Measurements from ENCODE around the gene CHRD. TPM values are rescaled to one million over a fixed set of nuclear protein-coding genes. Genes with fewer than 3 reads are reported as not detected.
A peak's percentile ranks its signal among the peaks of the same experiment; 100 is the strongest.

CHRD gene
- total RNA-seq, 1 donor from 2014 or later: 31.3 TPM

GRCh38 chr3:184382326-184383032 is 2.6 kb downstream of the CHRD start:
- no peak for DNase-seq

- DNase-seq: no peak
Measured at GRCh38 chr3:184383033-184383740, 3.3 kb downstream of the CHRD start.

DNA sequence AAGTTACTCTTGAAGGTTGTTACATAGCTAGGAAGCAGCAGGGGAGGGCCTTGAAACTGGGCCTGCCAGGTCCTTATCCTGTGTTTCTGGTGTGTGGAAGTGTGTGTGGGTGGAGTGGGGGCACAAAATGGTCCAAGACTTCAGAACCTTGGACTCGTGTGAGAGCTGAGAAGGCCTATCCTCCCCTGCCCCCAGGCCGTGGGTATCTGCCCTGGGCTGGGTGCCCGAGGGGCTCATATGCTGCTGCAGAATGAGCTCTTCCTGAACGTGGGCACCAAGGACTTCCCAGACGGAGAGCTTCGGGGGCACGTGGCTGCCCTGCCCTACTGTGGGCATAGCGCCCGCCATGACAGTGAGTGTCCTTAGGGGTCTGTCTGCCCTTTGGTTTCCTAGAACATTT is 4.5 kb downstream of the CHRD start:
- no peak for DNase-seq

- no peak for DNase-seq
Measured at GRCh38 chr3:184384856-184385422, 5.1 kb downstream of the CHRD start.

GRCh38 chr3:184386047-184386806 is 6.4 kb downstream of the CHRD start:
- no peak for DNase-seq

DNA sequence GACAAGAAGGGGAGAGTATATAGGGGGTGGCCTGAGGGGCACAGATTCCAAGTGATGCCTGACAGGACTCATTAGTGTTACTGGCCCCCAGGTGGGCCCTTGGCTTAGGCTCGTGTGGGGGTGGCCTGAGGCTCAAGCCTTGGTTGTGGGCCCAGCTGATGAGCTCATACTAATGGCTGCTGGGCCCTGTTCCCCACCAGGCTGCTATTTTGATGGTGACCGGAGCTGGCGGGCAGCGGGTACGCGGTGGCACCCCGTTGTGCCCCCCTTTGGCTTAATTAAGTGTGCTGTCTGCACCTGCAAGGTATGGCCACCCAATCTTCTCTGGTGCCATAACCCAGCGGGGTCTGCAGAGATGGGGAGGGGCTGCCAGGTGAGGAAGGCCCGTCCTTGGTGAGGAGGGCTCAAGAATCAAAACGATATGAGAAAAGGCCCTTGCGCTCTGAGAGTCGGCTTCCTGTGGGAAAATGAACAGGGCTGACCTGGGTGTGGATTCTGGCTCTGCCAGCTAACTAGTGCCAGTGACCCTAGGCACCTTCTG is 7.4 kb downstream of the CHRD start:
- DNase-seq: no peak

- DNase-seq: no peak
Measured at GRCh38 chr3:184388164-184388935, 8.5 kb downstream of the CHRD start.

GRCh38 chr3:184388936-184389230 is 9.0 kb downstream of the CHRD start:
- DNase-seq: no peak

GRCh38 chr3:184389384-184389783 is 9.5 kb downstream of the CHRD start:
- no peak for DNase-seq

DNA sequence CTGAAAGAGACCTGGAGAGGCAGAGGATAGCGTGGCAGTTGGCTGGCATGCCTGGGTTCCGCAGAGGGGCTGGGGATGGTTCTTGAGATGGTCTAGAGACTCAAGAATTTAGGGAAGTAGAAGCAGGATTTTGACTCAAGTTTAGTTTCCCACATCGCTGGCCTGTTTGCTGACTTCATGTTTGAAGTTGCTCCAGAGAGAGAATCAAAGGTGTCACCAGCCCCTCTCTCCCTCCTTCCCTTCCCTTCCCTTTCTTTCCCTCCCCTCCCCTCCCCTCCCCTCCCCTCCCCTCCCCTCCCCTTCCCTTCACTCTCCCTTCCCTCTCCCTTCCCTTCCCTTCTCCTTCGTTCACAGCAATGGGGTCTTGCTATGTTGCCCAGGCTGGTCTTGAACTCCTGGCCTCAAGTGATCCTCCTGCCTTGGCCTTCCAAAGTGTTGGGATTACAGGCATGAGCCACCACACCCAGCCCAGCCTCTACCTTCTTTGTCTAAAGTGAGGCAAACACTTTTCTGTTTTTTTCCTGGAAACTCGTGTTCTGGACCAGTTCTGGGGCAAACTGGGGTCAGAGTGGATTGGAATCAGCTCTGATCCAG is 10.2 kb downstream of the CHRD start:
- no peak for DNase-seq

- no peak for DNase-seq
Measured at GRCh38 chr3:184391266-184391665, 11.4 kb downstream of the CHRD start.

DNA sequence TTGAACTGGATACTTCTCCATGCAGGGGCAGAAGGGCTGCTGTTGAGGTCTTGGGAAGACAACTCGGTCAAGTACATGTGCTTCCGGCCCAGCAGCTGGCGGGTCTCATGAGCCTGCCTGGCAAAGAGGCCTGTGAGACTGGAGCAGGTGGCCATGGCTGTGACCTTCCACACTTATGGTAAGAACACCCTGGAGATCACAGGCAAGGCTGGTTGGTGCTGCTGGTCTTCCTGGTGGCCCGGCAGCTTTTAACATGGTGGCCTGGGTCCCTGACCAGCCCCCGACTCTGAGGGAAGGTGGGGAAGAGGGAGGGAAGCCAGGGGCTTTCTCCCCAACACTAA is 15.4 kb downstream of the CHRD start:
- no peak for DNase-seq

- DNase-seq: peak; percentile 90
Measured at GRCh38 chr3:184399410-184399809, 19.6 kb downstream of the CHRD start.

GRCh38 chr3:184405075-184406030 is 25.5 kb downstream of the CHRD start:
- DNase-seq: no peak

GRCh38 chr3:184409331-184409926 is 29.6 kb downstream of the CHRD start:
- DNase-seq: no peak

GRCh38 chr3:184409946-184410500 is 30.2 kb downstream of the CHRD start:
- no peak for DNase-seq

GRCh38 chr3:184414418-184415202 is 34.8 kb downstream of the CHRD start:
- DNase-seq: no peak

DNA sequence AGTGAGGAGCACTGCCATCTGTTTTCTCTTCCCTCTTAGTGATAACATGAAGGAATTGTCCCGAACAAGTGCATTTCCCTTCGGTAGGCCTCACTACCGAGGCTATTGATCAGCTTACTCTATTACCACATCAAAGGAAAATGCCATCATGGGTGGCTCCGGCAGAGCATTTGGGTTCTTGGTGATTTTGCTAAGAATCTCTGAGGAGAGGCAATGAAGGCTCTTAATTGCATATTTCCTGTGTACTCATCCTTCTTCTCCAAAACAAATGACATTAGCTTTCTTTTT is 35.3 kb downstream of the CHRD start:
- DNase-seq: no peak
